GM19099 (cell line): ENCODE measurements around the gene DNHD1.

Experiments used
- POLR2A ChIP-seq: IDR thresholded peaks from 3 replicates; pipeline ENCODE4 v1.6.1; 2011; ENCODE audit warnings: low read depth; ENCODE audit not compliant: insufficient read length; ENCODE audit errors: extremely low read depth

The DNHD1 gene

DNA sequence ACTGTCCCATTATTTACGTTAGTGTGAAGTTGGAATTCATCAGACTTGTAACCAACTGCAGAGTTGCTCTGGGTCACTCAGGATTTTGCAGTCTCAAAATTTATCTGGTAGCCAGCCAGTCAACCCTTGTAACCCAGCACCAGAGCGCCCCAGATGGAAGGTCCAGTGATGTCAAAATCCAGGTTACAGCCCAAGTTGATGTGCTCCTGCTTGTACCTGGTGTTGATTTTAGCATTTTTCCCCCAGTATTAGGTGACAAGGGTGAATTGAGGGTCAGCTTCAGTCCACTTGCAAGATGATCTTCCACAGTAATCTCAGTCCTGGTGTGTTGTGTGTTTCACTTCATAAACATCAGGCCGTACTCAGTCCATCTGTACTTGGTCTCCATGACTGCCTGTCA lies 8.3 kb upstream of the DNHD1 start:
- no peak for TF ChIP-seq POLR2A

GRCh38 chr11:6489306-6489705 lies 7.8 kb upstream of the DNHD1 start:
- TF ChIP-seq POLR2A = no peak

DNA sequence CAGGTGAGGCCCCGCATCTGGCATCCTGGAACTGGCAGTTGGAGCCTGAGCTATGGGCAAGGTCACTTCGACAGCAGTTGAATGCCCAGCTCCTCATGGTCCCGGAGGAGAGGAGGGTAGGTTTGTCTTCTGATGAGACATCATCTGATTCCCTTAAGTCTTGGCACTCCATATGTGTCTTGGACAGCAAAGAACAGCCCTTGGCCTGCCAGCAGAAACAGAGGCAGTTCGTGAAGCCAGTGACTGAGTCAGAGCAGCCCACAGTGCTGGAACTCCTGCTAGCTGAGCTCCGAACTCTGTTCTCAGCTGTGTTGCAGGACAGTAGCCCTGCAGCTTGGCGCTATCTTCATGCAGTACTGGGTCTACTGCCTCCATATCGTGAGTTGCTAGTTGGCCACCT lies 1.0 kb downstream of the DNHD1 start:
- TF ChIP-seq POLR2A = no peak

GRCh38 chr11:6498544-6498943 lies 1.5 kb downstream of the DNHD1 start:
- TF ChIP-seq POLR2A = no peak

- TF ChIP-seq POLR2A = no peak
These were observed 5.3 kb downstream of the DNHD1 start for GRCh38 chr11:6502382-6502781.

- TF ChIP-seq POLR2A = no peak
These were observed 7.1 kb downstream of the DNHD1 start for GRCh38 chr11:6504166-6504565.

DNA sequence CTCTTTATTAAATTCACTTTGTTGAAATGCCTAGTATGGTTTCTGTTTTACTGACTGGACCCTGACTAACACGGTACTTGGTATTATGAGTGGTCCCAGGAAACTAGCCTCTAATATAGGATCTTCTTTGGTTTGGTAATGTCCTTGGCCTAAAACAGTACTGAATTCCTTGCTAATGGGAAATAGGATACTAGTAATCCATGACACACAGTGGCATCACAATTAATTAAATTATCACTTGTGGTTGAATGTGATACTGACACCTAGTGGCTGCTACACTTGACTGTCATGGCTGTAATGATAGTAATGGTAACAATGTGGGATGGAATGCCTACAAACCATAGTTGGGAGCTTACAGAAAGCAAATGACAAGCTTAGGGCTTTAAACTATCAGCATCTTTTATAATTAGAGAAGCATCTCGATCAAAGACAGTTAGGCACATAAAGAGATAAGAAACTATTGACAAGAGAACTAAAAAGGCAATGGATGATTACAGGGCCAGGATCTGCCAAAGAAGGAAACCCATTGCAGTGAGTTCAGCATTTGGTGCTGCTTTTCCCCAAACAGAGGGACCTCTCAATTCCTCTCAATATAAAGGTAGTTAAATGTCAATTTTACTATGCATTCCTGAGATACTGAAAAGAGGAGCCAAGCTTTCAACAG lies 8.6 kb downstream of the DNHD1 start:
- TF ChIP-seq POLR2A = no peak

DNA sequence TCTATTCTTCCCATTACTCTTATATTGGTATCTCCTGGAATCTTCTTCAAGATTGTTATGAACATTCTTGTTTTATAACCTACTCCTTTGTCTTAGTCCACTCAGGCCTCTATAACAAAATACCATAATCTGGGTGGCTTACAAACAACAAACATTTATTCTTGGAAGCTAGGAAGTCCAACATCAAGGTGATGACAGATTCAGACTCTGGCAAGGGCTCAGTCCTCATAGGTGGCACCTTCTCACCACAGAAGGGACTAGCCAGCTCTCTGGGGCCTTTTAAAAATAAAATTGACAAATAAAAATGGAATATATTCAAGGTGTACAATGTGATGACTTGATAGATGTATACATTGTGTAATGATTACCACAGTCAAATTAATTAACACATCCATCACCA lies 19.8 kb downstream of the DNHD1 start:
- no peak for TF ChIP-seq POLR2A

GRCh38 chr11:6520265-6520664 lies 23.2 kb downstream of the DNHD1 start:
- no peak for TF ChIP-seq POLR2A

GRCh38 chr11:6523253-6523652 lies 26.2 kb downstream of the DNHD1 start:
- TF ChIP-seq POLR2A = no peak

GRCh38 chr11:6526411-6527135 lies 29.5 kb downstream of the DNHD1 start:
- no peak for TF ChIP-seq POLR2A

GRCh38 chr11:6529266-6529665 lies 32.2 kb downstream of the DNHD1 start:
- no peak for TF ChIP-seq POLR2A

- no peak for TF ChIP-seq POLR2A
These were observed 33.8 kb downstream of the DNHD1 start for GRCh38 chr11:6530848-6531247.

GRCh38 chr11:6531267-6531752 lies 34.2 kb downstream of the DNHD1 start:
- no peak for TF ChIP-seq POLR2A

- TF ChIP-seq POLR2A = no peak
These were observed 41.4 kb downstream of the DNHD1 start for GRCh38 chr11:6538456-6538855.

DNA sequence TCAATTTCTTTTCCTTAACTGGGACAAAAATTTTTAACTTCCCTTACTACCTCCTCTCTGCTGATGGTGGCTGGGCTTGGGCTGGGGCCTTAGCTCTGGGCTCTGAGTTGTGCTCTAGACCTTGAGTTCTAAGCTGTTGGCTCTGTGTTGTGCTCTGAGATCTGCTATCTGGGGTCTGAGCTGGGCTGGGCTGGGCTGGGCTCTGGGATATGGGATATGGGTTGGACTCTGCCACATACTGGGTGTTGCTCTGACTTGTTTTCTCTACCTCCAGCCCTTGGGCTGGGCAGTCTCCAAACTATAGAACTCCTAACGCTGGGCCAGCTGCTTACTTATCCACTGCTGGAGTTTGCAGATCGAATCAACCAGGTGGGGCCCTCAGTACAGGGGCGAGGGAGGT lies 41.9 kb downstream of the DNHD1 start:
- TF ChIP-seq POLR2A = no peak
